Osteoblast (primary cell): ENCODE data around the gene CPHXL2. TPM values are rescaled to one million over a fixed set of nuclear protein-coding genes. Genes with fewer than 3 reads are reported as not detected.

Experiments used
- DNase-seq: peaks from one replicate; pipeline ENCODE4 v3.0.0; 2011; ENCODE audit warnings: low spot score, mixed read lengths; ENCODE audit not compliant: insufficient read length; ENCODE audit errors: missing footprints
- H2AFZ ChIP-seq: 2 replicates; pipeline ENCODE4 v1.6.0; 2011; ENCODE audit warnings: mild to moderate bottlenecking, low read length
- H3K27ac ChIP-seq: 2 replicates; pipeline ENCODE4 v1.5.1; 2011; ENCODE audit warnings: mild to moderate bottlenecking, low read depth, low read length, moderate library complexity
- H3K27me3 ChIP-seq: 2 replicates; pipeline ENCODE4 v1.6.0; 2012; ENCODE audit warnings: mild to moderate bottlenecking, control low read depth, inconsistent platforms, low read length, moderate library complexity; ENCODE audit not compliant: insufficient read depth
- H3K36me3 ChIP-seq: 2 replicates; pipeline ENCODE4 v1.5.1; 2011; ENCODE audit warnings: mild to moderate bottlenecking, low read length, control low read depth, moderate library complexity; ENCODE audit not compliant: insufficient read depth
- H3K4me1 ChIP-seq: 2 replicates; pipeline ENCODE4 v1.5.1; 2011; ENCODE audit warnings: mild to moderate bottlenecking, low read length, control low read depth, moderate library complexity; ENCODE audit not compliant: insufficient read depth
- H3K4me2 ChIP-seq: 2 replicates; pipeline ENCODE4 v1.6.0; 2011; ENCODE audit warnings: mild to moderate bottlenecking, low read length; ENCODE audit not compliant: insufficient read depth
- H3K4me3 ChIP-seq: fragments of 200-600 bp; sonication (generic); 3 replicates; pipeline ENCODE4 v1.5.1; 2012; ENCODE audit warnings: mild to moderate bottlenecking, low read length, inconsistent platforms; ENCODE audit not compliant: insufficient read depth
- H3K79me2 ChIP-seq: 2 replicates; pipeline ENCODE4 v1.6.0; 2012; ENCODE audit warnings: mild to moderate bottlenecking, low read length, control low read depth, inconsistent platforms; ENCODE audit not compliant: insufficient read depth
- H3K9me3 ChIP-seq: 2 replicates; pipeline ENCODE4 v1.5.1; 2011; ENCODE audit warnings: low read depth, low read length, control low read depth
- H4K20me1 ChIP-seq: 2 replicates; pipeline ENCODE4 v1.6.0; 2012; ENCODE audit warnings: mild to moderate bottlenecking, low read length, control low read depth; ENCODE audit not compliant: insufficient read depth
- CTCF ChIP-seq: IDR thresholded peaks from 2 replicates; pipeline ENCODE4 v1.5.1; 2011; ENCODE audit warnings: mild to moderate bottlenecking, low read depth, low read length, moderate library complexity; ENCODE audit errors: extremely low read depth
- total RNA-seq: library from RNA; depleted of rRNA; stranded (reverse); fragments of >200 nt; gene quantifications from 2 replicates; pipeline ENCODE4 v1.2.3, GENCODE V29; 2012

The CPHXL2 gene
- total RNA-seq, 1 donor, result not detected

- no peaks in the 10 kb centered on the region for H4K20me1 ChIP-seq
- no peak for DNase-seq
- no peaks in the 10 kb centered on the region for H3K4me1 ChIP-seq
- H3K4me3 ChIP-seq, result no peak overlapping the region
- TF ChIP-seq CTCF, result no peak
- H2AFZ ChIP-seq, result no peak overlapping the region
- no peaks in the 10 kb centered on the region for H3K36me3 ChIP-seq
- H3K27ac ChIP-seq, result no peak overlapping the region
- no peaks in the 10 kb centered on the region for H3K9me3 ChIP-seq
- H3K27me3 ChIP-seq, result no peaks in the 10 kb centered on the region
- H3K4me2 ChIP-seq, result no peak overlapping the region
- H3K79me2 ChIP-seq, result no peaks in the 10 kb centered on the region
Measured at GRCh38 chr16:75710344-75710743, 33.5 kb upstream of the CPHXL2 start.

GRCh38 chr16:75703306-75703705 lies 26.5 kb upstream of the CPHXL2 start:
- no peak for DNase-seq
- H3K27me3 ChIP-seq, result no peaks in the 10 kb centered on the region
- no peaks in the 10 kb centered on the region for H4K20me1 ChIP-seq
- TF ChIP-seq CTCF, result no peak
- H3K4me1 ChIP-seq, result no peaks in the 10 kb centered on the region
- H3K36me3 ChIP-seq, result no peaks in the 10 kb centered on the region
- no peak overlapping the region for H3K4me2 ChIP-seq
- H2AFZ ChIP-seq, result no peak overlapping the region
- H3K79me2 ChIP-seq, result no peaks in the 10 kb centered on the region
- H3K4me3 ChIP-seq, result no peak overlapping the region
- no peaks in the 10 kb centered on the region for H3K9me3 ChIP-seq
- H3K27ac ChIP-seq, result no peak overlapping the region

DNA sequence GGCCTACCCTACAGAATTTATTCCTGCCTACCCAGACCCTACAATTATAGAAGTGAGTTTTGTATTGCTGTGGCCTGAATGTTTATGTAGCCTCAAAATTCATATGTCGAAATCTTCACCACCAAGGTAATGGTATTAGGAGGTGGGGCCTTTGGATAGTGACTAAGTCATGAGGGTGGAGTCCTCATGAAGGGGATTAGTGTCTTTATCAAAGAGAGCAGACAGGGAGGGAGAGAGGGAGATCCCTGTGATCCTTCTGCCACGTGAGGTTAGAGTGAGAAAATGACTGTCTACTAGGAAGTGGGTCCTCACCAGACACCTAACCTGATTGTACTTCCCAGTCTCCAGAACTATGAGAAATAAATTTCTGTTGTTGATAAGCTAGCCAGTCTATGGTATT lies 25.4 kb upstream of the CPHXL2 start:
- no peaks in the 10 kb centered on the region for H3K79me2 ChIP-seq
- DNase-seq, result no peak
- H3K4me2 ChIP-seq, result no peak overlapping the region

DNA sequence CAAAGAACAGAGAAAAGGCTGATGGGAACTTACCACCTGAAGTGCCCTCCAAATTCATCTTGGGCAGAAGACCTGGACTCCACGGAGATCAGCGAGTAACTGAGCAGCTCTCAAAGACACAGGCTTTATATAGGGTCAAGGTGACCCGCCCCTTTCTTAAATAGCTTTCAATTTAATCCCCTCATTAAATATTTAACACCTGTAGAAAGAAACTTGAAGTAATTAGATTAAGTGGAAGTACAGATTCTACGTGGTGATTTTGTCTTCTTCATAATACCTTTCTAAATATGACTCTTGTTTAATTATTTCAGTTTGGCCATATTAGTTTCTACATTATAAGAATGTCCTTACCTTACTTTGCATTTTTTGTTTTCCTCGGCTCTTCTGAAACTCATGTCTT lies 24.6 kb upstream of the CPHXL2 start, which contains the start of gene DUXB:
Gene DUXB, minus strand, starts transcription at position 101 of the 400 bp plus-strand sequence. Its CDS starts 43 bp downstream, at position 58.
- H3K4me1 ChIP-seq, result no peaks in the 10 kb centered on the region
- H3K27ac ChIP-seq, result no peak within 1 kb of the TSS
- no peak within 1 kb of the TSS for H3K4me3 ChIP-seq
- no peak within 1 kb of the TSS for H3K4me2 ChIP-seq
- no peaks in the 10 kb centered on the region for H4K20me1 ChIP-seq
- no peaks in the 10 kb centered on the region for H3K79me2 ChIP-seq
- H2AFZ ChIP-seq, result no peak within 1 kb of the TSS
- H3K36me3 ChIP-seq, result no peaks in the 10 kb centered on the region
- TF ChIP-seq CTCF, result no peak
- no peaks in the 10 kb centered on the region for H3K27me3 ChIP-seq
- H3K9me3 ChIP-seq, result no peaks in the 10 kb centered on the region
- DNase-seq, result no peak

More for the DNA sequence above, 25.4 kb upstream of the CPHXL2 start:
- TF ChIP-seq CTCF, result no peak
- H3K9me3 ChIP-seq, result no peaks in the 10 kb centered on the region
- no peak overlapping the region for H3K27ac ChIP-seq
- H3K27me3 ChIP-seq, result no peaks in the 10 kb centered on the region
- H3K4me1 ChIP-seq, result no peaks in the 10 kb centered on the region
- H3K36me3 ChIP-seq, result no peaks in the 10 kb centered on the region
- no peak overlapping the region for H2AFZ ChIP-seq
- H3K4me3 ChIP-seq, result no peak overlapping the region
- no peaks in the 10 kb centered on the region for H4K20me1 ChIP-seq
